Breast epithelium (tissue), 4 donors: ENCODE data around the gene SHISA6. TPM values are rescaled to one million over a fixed set of nuclear protein-coding genes. Genes with fewer than 3 reads are reported as not detected.

Experiments
- DNase-seq, 2 donors: peaks; one replicate each; pipeline ENCODE4 v3.0.0-alpha.2; 2019; ENCODE audit warnings: low spot score in 2 of 2
- H3K27ac ChIP-seq, 2 donors: fragments of 200-600 bp; sonication (generic) in 1 of 2; one replicate each; pipeline ENCODE4 v1.5.1; 2016 to 2019; ENCODE audit warnings: mild to moderate bottlenecking in 1 of 2
- H3K27me3 ChIP-seq, 2 donors: fragments of 200-600 bp; sonication (generic) in 1 of 2; one replicate each; pipeline versions ENCODE4 v1.5.1 to v1.6.0; 2017 to 2019; ENCODE audit warnings: control low read depth in 1 of 2, mild to moderate bottlenecking in 1 of 2
- H3K36me3 ChIP-seq: fragments of 200-600 bp; one replicate; pipeline ENCODE4 v1.5.1; 2019
- H3K4me1 ChIP-seq, 2 donors: fragments of 200-600 bp; sonication (generic); one replicate each; pipeline ENCODE4 v1.5.1; 2016 to 2019; ENCODE audit warnings: control low read depth in 1 of 2
- H3K4me3 ChIP-seq, 3 donors: fragments of 200-600 bp; sonication (generic); 1 replicate in 2 of 3; 2 replicates in 1 of 3; pipeline ENCODE4 v1.5.1; 2016 to 2019; ENCODE audit warnings: mild to moderate bottlenecking in 3 of 3, moderate library complexity in 2 of 3
- H3K9me3 ChIP-seq, 2 donors: fragments of 200-600 bp; sonication (generic) in 1 of 2; one replicate each; pipeline ENCODE4 v1.5.1; 2016 to 2019; ENCODE audit warnings: control low read depth in 1 of 2
- CTCF ChIP-seq, 3 donors: fragments of 450-650 bp; IDR thresholded peaks; one replicate each; pipeline ENCODE4 v1.5.1; 2016 to 2017; ENCODE audit warnings: antibody characterized with exemption in 3 of 3, mild to moderate bottlenecking in 3 of 3, moderate library complexity in 3 of 3
- POLR2A ChIP-seq: fragments of 450-650 bp; IDR thresholded peaks from one replicate; pipeline ENCODE4 v1.6.1; 2016; ENCODE audit warnings: antibody characterized with exemption, mild to moderate bottlenecking, moderate library complexity
- POLR2AphosphoS5 ChIP-seq, 3 donors: sonication (generic); formaldehyde crosslinking; IDR thresholded peaks; one replicate each; pipeline ENCODE4 v1.6.1; 2017; ENCODE audit warnings: antibody characterized with exemption in 3 of 3
- intact Hi-C: fragments of 100-400 bp; cut with DNase I; formaldehyde crosslinking; loops from one replicate; pipeline ENCODE4 v1.15.1; 2023; ENCODE audit warnings: low total_unique reads
- total RNA-seq, 3 donors: library from RNA; depleted of rRNA; stranded (reverse); fragments of >200 nt; gene quantifications; one replicate each; pipeline ENCODE4 v1.1.0, GENCODE V29; 2016

The SHISA6 gene
- total RNA-seq, 3 donors from 2014 or later: 0.44 to 5.3 (median 3.3) TPM

GRCh38 chr17:11273596-11273995 lies 32.6 kb downstream of the SHISA6 start:
- Histone ChIP-seq H3K27me3 (no peaks in the 10 kb centered on the region), H3K36me3 (no peaks in the 10 kb centered on the region), H3K4me3 (no peak overlapping the region), H3K27ac (no peak overlapping the region), H3K9me3 (peaks cover 0 to 8% of the 10 kb centered on the region in 2 donors), H3K4me1 (no peaks in the 10 kb centered on the region)
- no peak for DNase-seq
- no peak for TF ChIP-seq CTCF (IDR thresholded peaks at IDR 0.05)
- intact Hi-C loops: no loop called here

- H3K9me3 ChIP-seq: peaks cover 0 to 8% of the 10 kb centered on the region in 2 donors
- no peaks in the 10 kb centered on the region for H3K4me1 ChIP-seq
- no peaks in the 10 kb centered on the region for H3K27me3 ChIP-seq
- no peak overlapping the region for H3K27ac ChIP-seq
- intact Hi-C loops: no loop called here
- H3K4me3 ChIP-seq: no peak overlapping the region
- TF ChIP-seq CTCF (IDR thresholded peaks at IDR 0.05) (no peak), POLR2AphosphoS5 (IDR thresholded peaks at IDR 0.05) (no peak), POLR2A (no peak)
- no peaks in the 10 kb centered on the region for H3K36me3 ChIP-seq
- no peak for DNase-seq
Observed at GRCh38 chr17:11274106-11274505, 33.1 kb downstream of the SHISA6 start.

GRCh38 chr17:11276486-11276885 lies 35.5 kb downstream of the SHISA6 start:
- Histone ChIP-seq H3K4me1 (no peaks in the 10 kb centered on the region), H3K36me3 (no peaks in the 10 kb centered on the region), H3K9me3 (peaks cover 0 to 8% of the 10 kb centered on the region in 2 donors), H3K27ac (no peak overlapping the region), H3K27me3 (no peaks in the 10 kb centered on the region), H3K4me3 (no peak overlapping the region)
- no peak for DNase-seq
- TF ChIP-seq CTCF (IDR thresholded peaks at IDR 0.05) (no peak), POLR2AphosphoS5 (IDR thresholded peaks at IDR 0.05) (no peak), POLR2A (no peak)
- intact Hi-C loops: no loop called here

GRCh38 chr17:11278186-11278991 lies 37.4 kb downstream of the SHISA6 start:
- no peak overlapping the region for H3K4me3 ChIP-seq
- no peaks in the 10 kb centered on the region for H3K36me3 ChIP-seq
- H3K9me3 ChIP-seq: no peaks in the 10 kb centered on the region
- H3K27ac ChIP-seq: peak overlapping the region in 1 of 2 donors; percentile 62
- no peak for DNase-seq
- H3K27me3 ChIP-seq: no peaks in the 10 kb centered on the region
- no peaks in the 10 kb centered on the region for H3K4me1 ChIP-seq
- TF ChIP-seq POLR2AphosphoS5 (IDR thresholded peaks at IDR 0.05) (no peak), CTCF (IDR thresholded peaks at IDR 0.05) (no peak), POLR2A (no peak)
- intact Hi-C loops: loop anchor here (2.0 kb wide), 1 partner anchor 20 kb away; no protein-coding TSS in a partner anchor

GRCh38 chr17:11278992-11279270 lies 37.9 kb downstream of the SHISA6 start:
- peak overlapping the region in 1 of 2 donors; percentile 62 for H3K27ac ChIP-seq
- DNase-seq: no peak
- intact Hi-C loops: loop anchor here (2.0 kb wide), 1 partner anchor 20 kb away; no protein-coding TSS in a partner anchor
- no peak for TF ChIP-seq POLR2A
- no peak for TF ChIP-seq POLR2AphosphoS5 (IDR thresholded peaks at IDR 0.05)
- no peaks in the 10 kb centered on the region for H3K9me3 ChIP-seq
- H3K4me3 ChIP-seq: no peak overlapping the region
- H3K4me1 ChIP-seq: no peaks in the 10 kb centered on the region
- no peaks in the 10 kb centered on the region for H3K27me3 ChIP-seq
- H3K36me3 ChIP-seq: no peaks in the 10 kb centered on the region
